Liver (tissue), 9 donors: ENCODE results near the gene TBC1D4. TPM values are rescaled to one million over a fixed set of nuclear protein-coding genes. Genes with fewer than 3 reads are reported as not detected.

Experiments used
- DNase-seq: peaks from one replicate; pipeline ENCODE4 v3.0.0-alpha.2; 2017; ENCODE audit warnings: low spot score
- H3K27ac ChIP-seq, 2 donors: one replicate each; pipeline ENCODE4 v1.7.0; 2013; ENCODE audit warnings: inconsistent platforms in 2 of 2, low read length in 2 of 2, control low read depth in 1 of 2, low read depth in 1 of 2, mild to moderate bottlenecking in 1 of 2
- H3K27me3 ChIP-seq, 4 donors: one replicate each; pipeline versions ENCODE4 v1.6.1 to v1.7.0; 2013; ENCODE audit warnings: low read length in 3 of 4, inconsistent platforms in 1 of 4, mild to moderate bottlenecking in 1 of 4, moderate library complexity in 1 of 4; ENCODE audit not compliant: control insufficient read depth in 4 of 4, insufficient read depth in 4 of 4
- H3K36me3 ChIP-seq, 4 donors: one replicate each; pipeline versions ENCODE4 v1.6.1 to v1.7.0; 2013; ENCODE audit warnings: low read length in 3 of 4, mild to moderate bottlenecking in 3 of 4, low read depth in 1 of 4, moderate library complexity in 1 of 4; ENCODE audit not compliant: control insufficient read depth in 4 of 4, insufficient read depth in 3 of 4
- H3K4me1 ChIP-seq, 4 donors: one replicate each; pipeline versions ENCODE4 v1.6.1 to v1.7.0; 2013; ENCODE audit warnings: low read length in 3 of 4, mild to moderate bottlenecking in 3 of 4, moderate library complexity in 1 of 4; ENCODE audit not compliant: control insufficient read depth in 4 of 4, insufficient read depth in 4 of 4
- H3K4me3 ChIP-seq, 3 donors: one replicate each; pipeline versions ENCODE4 v1.6.1 to v1.7.0; 2013; ENCODE audit warnings: low read length in 3 of 3, control low read depth in 1 of 3, low read depth in 1 of 3, mild to moderate bottlenecking in 1 of 3
- H3K9ac ChIP-seq, 2 donors: one replicate each; pipeline ENCODE4 v1.7.0; 2013; ENCODE audit warnings: low read length in 2 of 2, mild to moderate bottlenecking in 2 of 2, moderate library complexity in 2 of 2, control low read depth in 1 of 2, low read depth in 1 of 2
- H3K9me3 ChIP-seq, 4 donors: one replicate each; pipeline versions ENCODE4 v1.6.1 to v1.7.0; 2013; ENCODE audit warnings: low read length in 3 of 4; ENCODE audit not compliant: control insufficient read depth in 4 of 4
- ATF3 ChIP-seq: IDR thresholded peaks from 2 replicates; pipeline ENCODE4 v1.6.1; 2016; ENCODE audit warnings: antibody characterized with exemption
- CTCF ChIP-seq: fragments of 150-350 bp; IDR thresholded peaks from 2 replicates; pipeline ENCODE4 v1.5.1; 2017; ENCODE audit warnings: improper control_type of control experiment, low read depth, low read length; ENCODE audit not compliant: missing input control
- EGR1 ChIP-seq, 2 donors: IDR thresholded peaks; 2 replicates each; pipeline ENCODE4 v1.6.1; 2016 to 2018; ENCODE audit warnings: antibody characterized with exemption in 2 of 2, low read depth in 2 of 2
- FOXA1 ChIP-seq: IDR thresholded peaks from 2 replicates; pipeline ENCODE4 v1.6.1; 2016; ENCODE audit warnings: antibody characterized with exemption
- FOXA2 ChIP-seq: IDR thresholded peaks from 2 replicates; pipeline ENCODE4 v1.6.1; 2016; ENCODE audit warnings: antibody characterized with exemption
- GABPA ChIP-seq, 2 donors: IDR thresholded peaks in 1 of 2; conservative IDR thresholded peaks in 1 of 2; 2 replicates each; pipeline ENCODE4 v1.6.1; 2016; ENCODE audit warnings: antibody characterized with exemption in 2 of 2, mild to moderate bottlenecking in 1 of 2, moderate library complexity in 1 of 2
- HNF4A ChIP-seq, 2 donors: conservative IDR thresholded peaks; 2 replicates each; pipeline ENCODE4 v1.6.1; 2016; ENCODE audit warnings: antibody characterized with exemption in 2 of 2, mild to moderate bottlenecking in 2 of 2
- HNF4G ChIP-seq: IDR thresholded peaks from 2 replicates; pipeline ENCODE4 v1.6.1; 2016; ENCODE audit warnings: antibody characterized with exemption
- JUND ChIP-seq, 2 donors: IDR thresholded peaks; 2 replicates each; pipeline ENCODE4 v1.6.1; 2016; ENCODE audit warnings: antibody characterized with exemption in 2 of 2
- MAX ChIP-seq: IDR thresholded peaks from 2 replicates; pipeline ENCODE4 v1.6.1; 2016; ENCODE audit warnings: antibody characterized with exemption
- NR2F2 ChIP-seq: IDR thresholded peaks from 2 replicates; pipeline ENCODE4 v1.6.1; 2016; ENCODE audit warnings: antibody characterized with exemption
- RAD21 ChIP-seq, 2 donors: IDR thresholded peaks; 2 replicates each; pipeline ENCODE4 v1.6.1; 2016; ENCODE audit warnings: antibody characterized with exemption in 2 of 2, mild to moderate bottlenecking in 2 of 2
- REST ChIP-seq: IDR thresholded peaks from 2 replicates; pipeline ENCODE4 v1.6.1; 2016; ENCODE audit warnings: antibody characterized with exemption, mild to moderate bottlenecking
- RXRA ChIP-seq, 2 donors: IDR thresholded peaks; 2 replicates each; pipeline ENCODE4 v1.6.1; 2017 to 2018; ENCODE audit warnings: antibody characterized with exemption in 2 of 2, mild to moderate bottlenecking in 1 of 2
- SP1 ChIP-seq: IDR thresholded peaks from 2 replicates; pipeline ENCODE4 v1.6.1; 2018; ENCODE audit warnings: antibody characterized with exemption, mild to moderate bottlenecking
- TAF1 ChIP-seq: conservative IDR thresholded peaks from 2 replicates; pipeline ENCODE4 v1.6.1; 2016; ENCODE audit warnings: antibody characterized with exemption, mild to moderate bottlenecking
- YY1 ChIP-seq: IDR thresholded peaks from 2 replicates; pipeline ENCODE4 v1.6.1; 2016; ENCODE audit warnings: antibody characterized with exemption, mild to moderate bottlenecking
- ZBTB33 ChIP-seq: IDR thresholded peaks from 2 replicates; pipeline ENCODE4 v1.6.1; 2016; ENCODE audit warnings: antibody characterized with exemption
- WGBS: extraction: QIAGEN DNeasy Blood & Tissue Kit; methylation state at CpG from one replicate; pipeline ENCODE4 v1.1.7; 2013; 5-methylcytosine and 5-hydroxymethylcytosine counted together
- polyA plus RNA-seq, 2 donors: library from polyadenylated mRNA; stranded (reverse) in 1 of 2; unstranded in 1 of 2; fragments of 200-250 nt in 1 of 2; fragments of >200 nt in 1 of 2; fragmentation: Nextera tagmentation in 1 of 2; extraction: Ambion mirVana in 1 of 2; gene quantifications; one replicate each; pipeline versions ENCODE4 v1.2.1 to v1.2.3, GENCODE V29; 2013 to 2015
- total RNA-seq, 2 donors: library from RNA; depleted of rRNA; stranded (reverse); fragments of >200 nt; gene quantifications; one replicate each; pipeline ENCODE4 v1.2.3, GENCODE V29; 2014
- donor health status: healthy.
- donor health status: healthy.
- donor health status: healthy.
- donor health status: healthy.
- donor health status: healthy.

TBC1D4 gene
- total and polyA plus RNA-seq, 4 donors, result 2.3 to 11.1 (median 6.5) TPM

- 22% methylated on average over 8 of the region's 8 CpGs for WGBS
- no peaks in the 10 kb centered on the region for H3K27me3 ChIP-seq
- H3K36me3 ChIP-seq, result no peaks in the 10 kb centered on the region
- peak overlapping the region; percentile 85 to 88 for H3K27ac ChIP-seq
- no peaks in the 10 kb centered on the region for H3K9me3 ChIP-seq
- peaks cover 0 to 2% (median 0%) of the 10 kb centered on the region in 4 donors for H3K4me1 ChIP-seq
- H3K4me3 ChIP-seq, result peak overlapping the region in 2 of 3 donors; percentile 30 to 62
- no peak for TF ChIP-seq FOXA2
- peak; percentile 28 for TF ChIP-seq SP1
- no peak for TF ChIP-seq GABPA (IDR thresholded peaks at IDR 0.05 in 1 of 2, conservative IDR thresholded peaks at IDR 0.05 in 1 of 2)
- TF ChIP-seq ATF3, result peak; percentile 34
- no peak for TF ChIP-seq HNF4G
- TF ChIP-seq ZBTB33, result no peak
- TF ChIP-seq JUND (IDR thresholded peaks at IDR 0.05), result peak in 1 of 2 donors; percentile 18
- no peak for TF ChIP-seq CTCF
- TF ChIP-seq HNF4A (conservative IDR thresholded peaks at IDR 0.05), result peak in 1 of 2 donors; percentile 7
- peak; percentile 13 for TF ChIP-seq MAX
- no peak for TF ChIP-seq FOXA1
- TF ChIP-seq RAD21 (IDR thresholded peaks at IDR 0.05), result no peak
- TF ChIP-seq EGR1 (IDR thresholded peaks at IDR 0.05; ENCODE audit: low read depth in 2 of 2), result no peak
- TF ChIP-seq REST, result peak; percentile 26
- TF ChIP-seq NR2F2, result no peak
- no peak for TF ChIP-seq TAF1
- peak; percentile 22 for TF ChIP-seq YY1
- no peak for TF ChIP-seq RXRA (IDR thresholded peaks at IDR 0.05)
- no peak for DNase-seq
- peak overlapping the region in 1 of 2 donors; percentile 93 for H3K9ac ChIP-seq
These were observed 29.4 kb downstream of the TBC1D4 start for GRCh38 chr13:75452564-75452963.
